CD4-positive, alpha-beta T cell (primary cell): ENCODE measurements around the gene RBM20. TPM values are rescaled to one million over a fixed set of nuclear protein-coding genes. Genes with fewer than 3 reads are reported as not detected.
A peak's percentile ranks its signal among the peaks of the same experiment; 100 is the strongest.

Source experiments
- ATAC-seq: fragments of 200-7000 bp; cut with Tn5 transposase; one replicate; pipeline ENCODE4 v1.10.0; 2022; ENCODE audit warnings: mild to moderate bottlenecking; ENCODE audit not compliant: poor library complexity
- CTCF ChIA-PET: fragments of 350-600 bp; sonication (Branson Sonifier 250); formaldehyde crosslinking; loops from one replicate; lab custom pipeline; 2021; ENCODE audit warnings: antibody characterized with exemption, inconsistent platforms; lab: Charles Lee
- POLR2A ChIA-PET: fragments of 350-600 bp; sonication (Branson Sonifier 250); formaldehyde crosslinking; loops from one replicate; lab custom pipeline; 2021; ENCODE audit warnings: antibody characterized with exemption, inconsistent platforms; lab: Charles Lee
- DNase-seq, 14 experiments: peaks; one replicate each; pipeline ENCODE4 v3.0.0-alpha.2; 2013 to 2020; ENCODE audit warnings: mixed read lengths in 2 of 14
- H3K27ac ChIP-seq, 2 donors: one replicate each; pipeline versions ENCODE4 v1.5.1 to v1.7.0; 2013; ENCODE audit warnings: low read length in 2 of 2, low read depth in 1 of 2, mild to moderate bottlenecking in 1 of 2
- H3K27me3 ChIP-seq, 2 experiments: 1 replicate in 1 of 2; 2 replicates in 1 of 2; pipeline versions ENCODE4 v1.6.1 to v1.7.0; 2013; ENCODE audit warnings: low read length in 2 of 2, control low read depth in 1 of 2, mild to moderate bottlenecking in 1 of 2, moderate library complexity in 1 of 2; ENCODE audit not compliant: insufficient read depth in 2 of 2, control insufficient read depth in 1 of 2
- H3K36me3 ChIP-seq: one replicate; pipeline ENCODE4 v1.6.1; 2013; ENCODE audit warnings: low read length, control low read depth; ENCODE audit not compliant: insufficient read depth
- H3K4me1 ChIP-seq: one replicate; pipeline ENCODE4 v1.6.1; 2013; ENCODE audit warnings: low read length, control low read depth; ENCODE audit not compliant: insufficient read depth
- H3K4me3 ChIP-seq: one replicate; pipeline ENCODE4 v1.5.1; 2013; ENCODE audit warnings: mild to moderate bottlenecking, low read length, moderate library complexity
- H3K9me3 ChIP-seq, 2 experiments: 1 replicate in 1 of 2; 2 replicates in 1 of 2; pipeline versions ENCODE4 v1.6.1 to v1.7.0; 2013; ENCODE audit warnings: low read length in 2 of 2, mild to moderate bottlenecking in 2 of 2, control low read depth in 1 of 2, moderate library complexity in 1 of 2; ENCODE audit not compliant: control insufficient read depth in 1 of 2, insufficient read depth in 1 of 2
- H3K27ac Mint-ChIP-seq: one replicate; pipeline ENCODE4 v1.8.0; 2020; ENCODE audit warnings: mixed read lengths
- H3K27me3 Mint-ChIP-seq: one replicate; pipeline ENCODE4 v1.8.0; 2021; ENCODE audit warnings: mixed read lengths
- H3K36me3 Mint-ChIP-seq: one replicate; pipeline ENCODE4 v1.8.0; 2021; ENCODE audit warnings: low read depth, mixed read lengths
- H3K4me1 Mint-ChIP-seq: one replicate; pipeline ENCODE4 v1.8.0; 2021; ENCODE audit warnings: low read depth, mixed read lengths
- H3K4me3 Mint-ChIP-seq: one replicate; pipeline ENCODE4 v1.8.0; 2020; ENCODE audit warnings: mild to moderate bottlenecking, mixed read lengths
- H3K9me3 Mint-ChIP-seq: one replicate; pipeline ENCODE4 v1.8.0; 2020; ENCODE audit warnings: mixed read lengths
- CTCF ChIP-seq: fragments of 200-600 bp; IDR thresholded peaks from one replicate; pipeline ENCODE4 v1.8.0; 2022; ENCODE audit warnings: antibody characterized with exemption, mild to moderate bottlenecking
- intact Hi-C, 2 experiments: fragments of 100-400 bp; cut with DNase I in 1 of 2; cut with micrococcal nuclease in 1 of 2; formaldehyde crosslinking; loops; one replicate each; pipeline versions ENCODE4 v1.15.1 to v1.9.0; 2023 to 2025; cut with DNase I, micrococcal nuclease
- total RNA-seq, 174 experiments: library from RNA in 2 of 174; stranded (reverse) in 2 of 174; gene quantifications; one replicate each; pipeline ENCODE4 v1.2.3 and lab custom pipeline; 2021 to 2026

Gene RBM20
- total RNA-seq, 2 experiments from 2014 or later: 0.91 to 1.1 TPM

DNA sequence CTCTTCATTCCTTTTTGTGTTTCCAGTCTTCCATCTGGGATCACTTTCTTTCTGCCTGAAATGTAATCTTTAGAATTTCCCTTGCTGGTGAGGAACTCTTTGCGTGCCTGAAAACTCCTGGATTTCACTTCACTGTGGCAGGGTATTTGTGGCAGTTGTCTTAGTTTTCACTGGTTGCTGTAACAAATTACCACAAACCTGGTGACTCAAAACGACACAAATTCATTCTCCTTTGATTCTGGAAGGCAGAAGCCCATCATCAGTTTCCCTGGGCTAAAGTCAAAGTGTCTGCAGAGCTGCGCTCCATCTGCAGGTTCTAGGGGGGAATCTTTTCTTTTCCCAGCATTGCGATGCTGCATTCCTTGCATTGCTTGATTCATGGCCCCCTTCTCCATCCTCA, 109.3 kb downstream of the RBM20 start:
- ATAC-seq (no peak), DNase-seq (no peak)
- Mint-ChIP-seq H3K4me1 (peaks cover 55% of the 10 kb centered on the region), H3K9me3 (peaks cover 10% of the 10 kb centered on the region), H3K27ac (peak overlapping the region; percentile 39), H3K4me3 (no peak overlapping the region), H3K36me3 (no peaks in the 10 kb centered on the region), H3K27me3 (no peaks in the 10 kb centered on the region)
- H3K27me3 ChIP-seq: no peaks in the 10 kb centered on the region
- H3K36me3 ChIP-seq: no peaks in the 10 kb centered on the region
- POLR2A ChIA-PET: no interaction called here
- no peaks in the 10 kb centered on the region for H3K9me3 ChIP-seq
- CTCF ChIA-PET: interaction anchor here (0.6 kb wide), 1 partner anchor 42 kb away, joined by 3 read pairs; no protein-coding TSS in a partner anchor
- no peak overlapping the region for H3K27ac ChIP-seq
- intact Hi-C loops: no loop called here
- no peak overlapping the region for H3K4me3 ChIP-seq
- TF ChIP-seq CTCF: no peak
- peaks cover 8% of the 10 kb centered on the region for H3K4me1 ChIP-seq

DNA sequence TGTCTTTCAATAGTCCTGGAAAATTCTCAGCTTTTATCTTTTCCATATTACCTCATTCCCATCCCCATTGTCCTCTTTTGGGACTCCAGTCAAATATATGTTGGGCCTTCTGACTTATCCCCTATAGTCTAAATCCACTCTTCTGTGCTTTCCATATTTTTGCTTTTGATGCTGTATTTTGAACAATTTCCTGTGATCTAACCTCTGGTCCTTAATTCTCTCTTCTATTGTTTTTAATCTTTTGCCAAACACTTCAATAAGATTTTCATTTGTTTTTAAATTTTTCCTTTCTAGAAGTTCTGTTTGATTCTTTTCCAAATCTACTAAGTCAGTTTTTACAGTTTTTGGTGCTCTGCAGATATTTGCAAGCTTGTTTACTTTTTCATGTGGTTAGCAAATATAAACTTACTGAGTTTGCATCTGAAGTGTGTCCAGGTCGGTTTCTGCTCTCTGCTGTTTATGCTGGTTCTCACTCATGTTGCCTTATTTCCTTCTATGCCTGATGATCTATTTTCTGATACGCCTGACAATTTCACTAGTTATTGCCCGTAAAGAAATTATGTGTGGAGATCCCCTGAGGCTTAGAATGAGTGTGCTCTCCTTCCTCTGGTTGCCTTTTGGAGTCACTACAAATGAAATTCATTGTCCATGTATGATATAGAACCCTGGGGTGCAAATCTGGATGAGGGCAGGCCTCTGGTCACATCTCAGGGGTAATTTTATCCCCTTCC, 110.4 kb downstream of the RBM20 start:
- Mint-ChIP-seq H3K4me3 (no peak overlapping the region), H3K27ac (peak overlapping the region; percentile 51), H3K4me1 (peaks cover 48% of the 10 kb centered on the region), H3K27me3 (no peaks in the 10 kb centered on the region), H3K36me3 (no peaks in the 10 kb centered on the region), H3K9me3 (peaks cover 4% of the 10 kb centered on the region)
- CTCF ChIA-PET: no interaction called here
- no peak for ATAC-seq
- peaks cover 8% of the 10 kb centered on the region for H3K4me1 ChIP-seq
- POLR2A ChIA-PET: interaction anchor here (0.6 to 1.0 kb wide), 2 partner anchors 19 to 48 kb away, joined by 3 read pairs; no protein-coding TSS in a partner anchor
- no peak overlapping the region for H3K27ac ChIP-seq
- no peaks in the 10 kb centered on the region for H3K27me3 ChIP-seq
- no peak for TF ChIP-seq CTCF
- intact Hi-C loops: no loop called here
- no peak overlapping the region for H3K4me3 ChIP-seq
- DNase-seq: no peak
- no peaks in the 10 kb centered on the region for H3K9me3 ChIP-seq
- H3K36me3 ChIP-seq: no peaks in the 10 kb centered on the region

DNA sequence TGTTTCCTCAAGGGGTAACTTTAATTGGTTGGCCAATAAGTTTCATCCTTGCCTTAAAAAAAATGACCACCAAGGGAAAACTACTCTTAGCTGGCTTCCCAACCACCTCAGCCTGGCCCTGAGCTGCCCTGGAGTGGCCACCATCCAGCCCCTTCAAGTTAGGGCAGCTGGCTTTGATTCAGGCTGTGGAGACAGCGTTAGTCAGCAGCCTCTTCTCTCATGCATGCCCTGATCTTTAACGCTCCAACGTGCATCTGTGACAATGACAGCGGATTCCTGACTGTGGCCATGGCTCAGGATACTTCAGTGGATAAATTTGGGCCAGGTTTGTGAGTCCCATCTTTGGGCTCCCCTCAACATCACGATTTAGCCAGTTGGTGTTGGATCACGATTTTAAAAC, 111.6 kb downstream of the RBM20 start:
- Histone ChIP-seq H3K36me3 (no peaks in the 10 kb centered on the region), H3K4me3 (no peak overlapping the region), H3K9me3 (no peaks in the 10 kb centered on the region), H3K4me1 (peaks cover 5% of the 10 kb centered on the region), H3K27me3 (no peaks in the 10 kb centered on the region), H3K27ac (no peak overlapping the region)
- ATAC-seq (no peak), DNase-seq (no peak)
- H3K27ac Mint-ChIP-seq: no peak overlapping the region
- ChIA-PET CTCF (no interaction called here), POLR2A (no interaction called here)
- no peaks in the 10 kb centered on the region for H3K36me3 Mint-ChIP-seq
- no peaks in the 10 kb centered on the region for H3K9me3 Mint-ChIP-seq
- peaks cover 35% of the 10 kb centered on the region for H3K4me1 Mint-ChIP-seq
- no peak for TF ChIP-seq CTCF
- no peak overlapping the region for H3K4me3 Mint-ChIP-seq
- intact Hi-C loops: no loop called here
- no peaks in the 10 kb centered on the region for H3K27me3 Mint-ChIP-seq
